ENCODE measurements around the gene ABCF3.

Gene ABCF3

DNA sequence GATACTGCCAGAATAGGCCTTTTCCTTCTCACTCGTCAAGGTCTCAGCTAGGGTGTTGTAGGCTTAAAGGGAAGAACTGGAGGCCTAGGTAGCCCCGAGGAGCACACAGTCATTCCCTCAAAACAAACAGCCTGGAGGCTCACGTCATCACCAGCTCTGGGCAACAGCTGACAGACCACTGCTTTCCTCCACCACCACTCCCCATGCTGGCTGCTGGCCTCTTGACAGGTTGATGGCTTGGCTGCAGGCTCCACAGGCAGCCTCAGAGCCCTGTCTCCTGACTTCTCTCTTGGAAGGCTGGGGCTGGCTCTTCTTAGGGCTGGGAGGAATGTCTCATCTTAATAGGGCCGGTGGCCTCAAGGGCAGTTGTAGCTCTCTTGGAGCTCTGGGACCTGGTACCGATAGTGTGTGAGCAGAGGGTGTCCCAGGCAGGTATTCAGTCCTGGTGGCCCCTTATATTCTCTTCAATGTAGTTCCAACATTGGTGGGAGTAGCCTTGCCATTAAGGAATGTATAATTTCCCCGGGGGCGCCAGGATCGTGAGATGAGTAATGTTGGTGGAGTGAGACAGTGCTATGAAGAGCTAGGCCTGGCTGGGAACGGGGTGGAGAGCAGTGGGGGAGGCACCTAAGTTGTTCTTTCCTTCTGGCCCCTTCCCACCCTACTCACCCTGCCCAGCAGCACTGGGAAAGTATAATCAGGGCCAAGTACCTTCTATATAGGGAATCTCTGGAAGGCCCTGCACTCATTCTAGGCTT is 17.5 kb upstream of the ABCF3 start:
- DNase-seq, result no peak

DNA sequence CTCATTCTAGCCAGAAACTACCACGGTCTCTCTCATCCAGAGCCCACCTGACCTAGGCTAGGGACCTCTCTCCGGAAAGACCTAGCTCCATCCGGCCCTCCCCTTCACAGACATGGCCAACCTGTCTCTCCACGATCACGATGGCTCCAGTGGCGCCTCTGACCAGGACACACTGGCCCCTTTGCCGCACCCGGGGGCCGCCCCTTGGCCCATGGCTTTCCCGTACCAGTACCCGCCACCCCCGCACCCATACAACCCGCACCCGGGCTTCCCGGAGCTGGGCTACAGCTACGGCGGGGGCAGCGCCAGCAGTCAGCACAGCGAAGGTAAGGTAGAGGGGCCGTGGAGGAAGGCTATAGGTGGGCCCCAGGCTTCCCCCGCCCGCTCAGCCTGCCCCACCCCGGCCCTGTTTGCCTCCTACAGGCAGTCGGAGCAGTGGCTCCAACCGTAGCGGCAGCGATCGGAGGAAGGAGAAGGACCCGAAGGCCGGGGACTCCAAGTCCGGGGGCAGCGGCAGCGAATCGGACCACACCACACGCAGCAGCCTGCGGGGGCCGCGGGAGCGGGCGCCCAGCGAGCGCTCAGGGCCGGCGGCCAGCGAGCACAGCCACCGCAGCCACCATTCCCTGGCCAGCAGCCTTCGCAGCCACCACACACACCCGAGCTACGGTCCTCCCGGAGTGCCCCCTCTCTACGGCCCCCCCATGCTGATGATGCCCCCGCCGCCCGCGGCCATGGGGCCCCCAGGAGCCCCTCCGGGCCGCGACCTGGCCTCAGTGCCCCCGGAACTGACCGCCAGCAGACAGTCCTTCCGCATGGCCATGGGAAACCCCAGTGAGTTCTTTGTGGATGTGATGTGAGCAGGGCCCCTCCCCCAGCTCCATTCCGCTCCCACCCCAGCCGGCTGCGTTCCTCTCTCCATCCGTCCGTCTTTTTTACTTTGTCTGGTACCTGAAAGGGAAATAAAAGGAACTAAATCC is 15.8 kb upstream of the ABCF3 start:
- no peak for DNase-seq

DNA sequence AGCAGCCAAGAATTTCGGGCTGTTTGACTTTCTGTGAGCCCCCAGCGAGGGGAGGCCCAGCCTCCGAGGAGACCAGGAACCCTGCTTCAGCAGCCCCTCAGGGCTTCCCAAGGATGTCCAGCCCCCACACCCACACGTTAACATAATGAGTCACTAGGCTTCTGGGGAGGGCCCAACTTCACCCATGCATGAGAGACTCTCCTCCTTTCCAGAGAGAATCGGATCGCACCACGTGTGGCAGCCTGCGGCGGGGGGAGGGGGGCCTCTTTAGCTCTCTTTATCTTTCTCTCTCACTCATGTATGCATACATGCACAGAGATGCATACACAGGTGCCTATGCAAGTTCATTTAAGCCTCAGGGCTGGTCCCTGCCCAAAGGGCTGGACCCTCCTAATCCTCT is 14.4 kb upstream of the ABCF3 start:
- no peak for DNase-seq

DNA sequence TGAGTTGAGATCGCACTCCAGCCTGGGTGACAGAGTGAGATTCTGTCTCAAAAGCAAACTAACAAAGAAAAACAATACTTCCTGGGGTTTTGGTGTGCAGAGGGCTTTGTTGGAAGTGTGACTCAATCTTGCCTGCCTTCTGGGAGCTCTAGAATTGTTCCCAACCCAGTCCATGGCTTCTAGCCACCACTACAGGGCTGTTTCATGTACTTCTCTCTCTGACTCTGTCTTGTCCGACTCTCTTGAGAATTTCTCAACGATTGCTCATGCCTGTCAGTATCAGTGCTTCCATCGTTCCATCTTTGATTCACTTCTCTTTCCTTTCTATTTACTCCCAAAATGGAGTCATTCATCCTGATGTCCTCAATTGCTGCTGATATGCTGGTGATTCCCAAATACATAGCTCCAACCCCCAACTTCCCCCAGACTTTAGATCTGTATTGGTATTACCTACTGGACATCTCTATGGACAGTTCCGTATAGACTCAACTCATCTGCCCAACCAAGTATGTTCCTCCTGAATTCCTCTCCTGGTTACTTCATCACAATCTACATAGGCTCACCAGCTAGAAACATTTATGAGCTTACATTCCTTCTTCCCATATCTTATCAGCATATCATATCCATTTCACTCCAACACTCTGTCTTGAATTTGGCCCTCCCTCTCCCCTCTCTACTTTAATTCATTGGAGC is 13.2 kb upstream of the ABCF3 start:
- no peak for DNase-seq

DNA sequence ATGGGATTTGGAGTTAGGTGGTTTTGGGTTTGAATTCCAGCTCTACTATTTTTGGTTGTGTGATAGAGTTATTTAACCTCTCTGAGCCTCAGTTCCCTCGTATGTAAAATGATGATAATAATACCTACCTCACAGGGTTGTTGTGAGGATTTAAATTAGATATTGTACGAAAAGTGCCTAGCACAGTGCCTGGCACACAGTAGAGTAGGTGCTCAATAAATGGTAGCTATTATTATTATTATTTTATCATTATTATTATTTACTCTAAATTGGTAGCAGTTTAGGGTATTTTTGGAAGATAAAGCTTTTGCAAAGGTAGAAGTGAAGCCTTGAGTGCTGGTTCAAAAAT is 12.7 kb upstream of the ABCF3 start:
- no peak for DNase-seq

DNA sequence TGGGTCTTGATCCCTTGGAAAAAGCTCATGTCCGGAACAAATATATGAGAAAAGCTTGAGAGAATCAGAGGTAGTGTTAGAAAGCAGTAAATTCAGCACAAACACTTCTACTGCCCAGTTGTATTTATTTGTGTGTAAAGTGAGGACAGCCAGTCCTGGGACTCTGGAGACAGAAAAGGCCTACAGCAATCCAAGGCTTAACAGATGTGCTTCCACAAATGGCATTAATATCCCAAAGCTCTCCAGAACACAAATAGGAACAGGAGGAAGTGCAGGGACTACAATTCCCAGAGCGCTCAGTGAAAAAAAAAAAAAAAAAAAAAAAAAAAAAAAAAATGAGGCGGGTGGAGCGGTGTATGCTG is 11.7 kb upstream of the ABCF3 start:
- DNase-seq, result no peak

DNA sequence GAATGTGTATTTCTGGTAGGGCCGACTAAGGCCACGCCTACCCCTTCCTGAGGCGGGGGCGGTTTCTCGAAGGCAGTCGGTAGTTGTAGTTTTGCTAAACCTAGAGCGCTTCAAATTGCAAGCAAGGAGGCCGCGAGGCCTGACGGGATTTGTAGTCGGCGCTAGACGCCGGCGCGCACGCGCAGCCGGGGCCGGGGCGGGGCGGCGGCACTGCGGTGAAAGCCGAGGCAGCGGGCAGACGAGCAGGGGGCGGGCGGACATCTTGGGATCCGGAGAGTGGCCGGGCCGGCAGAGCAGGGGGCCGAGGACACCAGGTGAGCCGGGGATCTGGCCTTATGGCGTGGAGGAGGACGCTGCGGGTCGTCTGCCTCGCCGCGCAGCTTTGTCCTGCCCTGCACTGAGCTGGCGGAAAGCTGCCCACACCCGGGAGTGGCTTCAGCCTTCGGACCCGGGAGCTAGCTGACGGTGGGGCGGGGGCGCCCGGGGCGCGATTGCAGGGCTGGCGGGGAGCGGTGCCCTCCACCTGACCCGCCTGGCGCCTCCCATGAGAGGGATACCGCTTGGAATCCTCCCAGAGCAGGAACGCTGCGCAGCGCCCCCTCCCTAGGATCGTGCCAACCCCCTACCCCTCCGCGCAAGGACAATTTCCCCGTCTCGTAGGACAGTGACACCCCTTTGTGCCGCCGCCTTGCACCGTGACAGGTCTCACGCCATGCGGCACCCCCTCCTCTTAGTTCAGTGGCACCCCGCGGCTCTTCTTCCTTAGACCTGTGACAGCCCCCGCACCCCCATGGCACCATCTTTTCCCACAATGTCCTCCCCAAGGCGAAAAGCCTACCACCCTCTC is 11.1 kb upstream of the ABCF3 start, which contains the start of gene AP2M1:
Gene AP2M1, plus strand, starts transcription at position 210 of the 847 bp plus-strand sequence. CDS start 2,139 bp downstream, outside the sequence.
- peak; percentile 96 for DNase-seq

DNA sequence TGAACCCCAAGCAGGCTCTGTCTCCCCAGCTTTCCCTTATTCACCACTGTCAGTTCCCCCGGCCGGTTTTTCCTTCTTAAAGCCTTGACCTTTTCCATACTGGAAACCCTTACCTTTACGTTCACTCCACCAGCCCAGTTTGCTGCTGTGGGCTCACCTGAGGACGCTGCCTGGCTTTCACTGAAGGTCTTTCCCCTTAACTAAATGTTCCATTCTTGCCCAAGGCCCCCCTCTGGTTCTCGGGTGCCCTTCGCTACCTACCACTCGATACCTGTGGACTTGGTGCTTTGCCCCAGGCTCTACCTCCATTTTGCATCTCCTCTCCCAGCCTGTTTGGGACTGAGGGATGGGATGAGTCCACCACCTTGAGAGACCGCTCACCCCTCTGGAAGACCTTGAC is 10.5 kb upstream of the ABCF3 start:
- DNase-seq, result no peak

DNA sequence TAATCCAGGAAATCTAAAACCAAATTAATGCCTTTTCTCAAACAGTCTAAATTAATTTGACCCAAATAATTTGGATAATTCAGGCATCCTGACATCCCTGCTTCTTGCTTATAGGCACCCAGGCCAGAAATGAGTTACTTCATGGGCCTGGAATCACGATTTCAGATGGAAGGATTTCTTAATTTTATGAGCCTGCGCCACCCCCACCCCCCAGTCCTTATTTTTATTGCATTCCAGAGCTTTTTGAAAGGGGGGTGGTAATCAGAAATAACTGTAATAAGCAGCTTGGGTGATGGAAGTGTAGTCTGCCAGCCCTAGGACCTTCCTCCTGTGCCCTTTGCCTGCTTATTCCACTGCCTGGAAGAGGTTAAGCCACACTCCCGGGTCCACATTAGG is 10.0 kb upstream of the ABCF3 start:
- no peak for DNase-seq

DNA sequence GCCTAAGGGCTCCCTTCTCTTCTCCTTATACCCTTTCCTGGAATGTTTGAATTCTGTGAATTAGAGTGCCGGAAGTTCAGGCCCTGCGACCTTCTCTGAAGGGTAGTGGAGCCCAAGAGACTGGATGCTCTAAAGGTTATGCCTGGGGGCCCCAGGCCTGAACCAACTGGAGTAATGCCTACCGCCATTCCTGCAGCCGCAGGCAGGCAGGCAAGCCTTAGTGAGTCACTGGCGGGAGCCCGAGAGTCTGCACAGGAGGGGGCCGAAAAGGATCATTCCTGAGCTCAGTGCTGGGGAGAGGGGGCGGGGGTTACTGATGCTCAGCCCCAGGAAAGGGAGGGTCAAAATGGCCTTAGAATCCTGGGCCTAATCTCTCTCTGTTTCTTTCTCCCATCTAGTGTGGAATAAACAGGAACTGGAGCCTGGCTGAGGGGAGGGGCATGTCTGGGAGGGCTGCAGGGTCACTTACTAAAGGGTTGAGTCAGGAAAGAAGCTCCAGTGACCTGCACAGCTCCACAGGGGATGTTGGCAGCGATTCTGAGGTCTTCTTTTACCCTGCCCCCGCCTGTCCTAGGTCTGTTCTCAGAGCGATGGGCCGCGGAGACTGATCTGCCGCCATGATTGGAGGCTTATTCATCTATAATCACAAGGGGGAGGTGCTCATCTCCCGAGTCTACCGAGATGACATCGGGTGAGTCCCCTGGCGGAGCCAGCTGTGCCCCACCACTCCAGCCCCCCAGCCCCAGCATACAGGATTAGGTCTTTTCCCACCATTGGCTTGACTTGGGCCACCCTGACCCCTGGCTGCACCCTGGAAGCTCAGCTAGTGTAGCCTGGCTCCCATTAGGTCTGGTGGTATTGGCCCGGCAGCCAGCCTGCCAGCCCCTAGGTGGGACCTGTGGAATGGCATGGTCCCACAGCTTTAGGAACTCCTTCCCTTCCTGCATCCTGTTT is 9.3 kb upstream of the ABCF3 start:
- DNase-seq, result no peak

DNA sequence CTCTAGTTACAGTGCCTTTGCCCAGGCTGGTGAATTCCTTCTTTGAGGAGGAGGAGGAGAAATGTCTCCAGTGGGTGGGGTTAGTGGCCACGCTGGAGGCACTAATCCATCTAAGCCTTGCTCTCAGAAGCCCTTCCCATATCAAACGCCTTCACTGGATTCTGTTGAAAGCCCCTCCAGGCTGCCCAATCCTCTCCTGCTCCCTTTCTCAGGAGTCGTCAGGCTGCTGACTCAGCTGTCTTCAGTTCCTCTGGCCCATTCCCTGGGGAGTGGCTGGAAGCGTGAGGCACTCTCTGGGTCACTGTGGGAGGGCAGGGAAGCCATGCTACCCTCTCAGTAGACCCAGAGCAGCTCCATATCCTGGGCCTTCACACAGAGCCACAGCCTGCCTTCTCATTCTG is 8.7 kb upstream of the ABCF3 start:
- no peak for DNase-seq

DNA sequence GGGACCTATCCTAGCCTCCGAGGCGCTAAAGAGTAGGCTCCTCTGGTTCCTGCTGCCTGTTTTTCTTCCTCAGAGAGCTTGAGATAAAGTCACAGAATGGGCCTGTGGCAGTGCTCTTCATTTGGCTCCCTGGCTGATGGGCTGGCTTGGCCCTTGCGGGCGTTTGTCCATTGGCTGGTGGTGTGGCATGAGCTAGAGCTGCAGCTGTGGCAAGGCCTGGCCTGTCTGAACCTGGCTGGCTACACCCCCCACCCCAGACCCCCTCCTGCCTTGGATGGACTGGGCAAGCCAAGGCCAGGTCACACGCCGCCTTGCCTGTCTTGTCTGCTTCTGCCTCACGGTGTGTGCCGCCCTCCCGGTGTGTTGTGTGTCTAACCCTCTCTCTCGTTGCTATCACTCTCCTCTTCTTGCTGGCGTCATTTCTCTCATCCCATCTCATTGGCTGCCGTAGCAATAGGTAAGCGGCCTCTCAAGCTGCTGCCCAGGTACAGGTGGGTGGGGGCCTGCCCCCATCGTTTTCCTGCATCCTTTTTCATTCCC is 8.2 kb upstream of the ABCF3 start:
- no peak for DNase-seq

DNA sequence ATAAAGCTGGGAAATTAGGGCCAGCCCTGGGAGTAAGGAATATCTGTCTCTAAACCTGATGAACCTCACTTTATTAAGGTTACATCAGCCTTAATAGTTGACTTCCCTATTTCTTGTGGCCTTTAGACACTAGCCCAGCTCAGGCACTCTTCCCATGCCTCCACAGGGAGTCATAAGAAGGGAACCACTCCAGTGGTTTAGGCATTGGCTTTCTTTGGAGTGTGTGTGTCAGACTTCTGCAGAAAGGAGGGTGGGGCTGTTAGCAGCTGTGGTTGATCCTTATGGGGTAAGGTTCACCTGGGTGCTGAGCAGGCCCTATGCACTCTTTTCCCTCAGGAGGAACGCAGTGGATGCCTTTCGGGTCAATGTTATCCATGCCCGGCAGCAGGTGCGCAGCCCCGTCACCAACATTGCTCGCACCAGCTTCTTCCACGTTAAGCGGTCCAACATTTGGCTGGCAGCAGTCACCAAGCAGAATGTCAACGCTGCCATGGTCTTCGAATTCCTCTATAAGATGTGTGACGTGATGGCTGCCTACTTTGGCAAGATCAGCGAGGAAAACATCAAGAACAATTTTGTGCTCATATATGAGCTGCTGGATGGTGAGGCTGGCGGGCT is 7.4 kb upstream of the ABCF3 start:
- no peak for DNase-seq

DNA sequence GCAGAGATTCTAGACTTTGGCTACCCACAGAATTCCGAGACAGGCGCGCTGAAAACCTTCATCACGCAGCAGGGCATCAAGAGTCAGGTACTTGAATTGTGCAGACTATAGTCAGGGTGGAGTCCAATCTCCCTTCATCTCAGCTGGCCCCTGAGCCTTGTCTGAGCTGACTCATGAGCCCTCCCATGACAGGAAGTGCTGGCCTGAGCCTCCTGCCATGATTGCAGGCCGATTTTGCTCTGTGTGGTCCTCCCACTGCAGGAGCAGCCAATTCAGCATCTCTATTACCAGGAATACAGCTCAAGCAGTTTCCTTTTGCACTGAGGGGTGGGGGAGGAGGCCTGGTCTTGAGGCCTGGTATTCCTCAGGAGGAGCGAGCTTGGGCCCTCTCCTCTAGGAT is 5.8 kb upstream of the ABCF3 start:
- no peak for DNase-seq

DNA sequence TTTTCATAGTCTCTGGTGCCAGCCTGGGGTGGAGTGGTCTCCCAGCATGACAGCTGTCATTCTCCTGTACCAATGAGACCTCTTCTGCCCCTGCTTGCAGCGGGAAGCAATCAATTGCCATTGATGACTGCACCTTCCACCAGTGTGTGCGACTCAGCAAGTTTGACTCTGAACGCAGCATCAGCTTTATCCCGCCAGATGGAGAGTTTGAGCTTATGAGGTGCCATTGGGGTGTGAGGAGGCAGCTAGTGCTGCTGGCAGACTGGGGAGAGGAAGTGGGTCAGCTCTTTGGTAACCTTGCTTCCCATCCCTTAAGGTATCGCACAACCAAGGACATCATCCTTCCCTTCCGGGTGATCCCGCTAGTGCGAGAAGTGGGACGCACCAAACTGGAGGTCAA is 4.4 kb upstream of the ABCF3 start:
- no peak for DNase-seq

DNA sequence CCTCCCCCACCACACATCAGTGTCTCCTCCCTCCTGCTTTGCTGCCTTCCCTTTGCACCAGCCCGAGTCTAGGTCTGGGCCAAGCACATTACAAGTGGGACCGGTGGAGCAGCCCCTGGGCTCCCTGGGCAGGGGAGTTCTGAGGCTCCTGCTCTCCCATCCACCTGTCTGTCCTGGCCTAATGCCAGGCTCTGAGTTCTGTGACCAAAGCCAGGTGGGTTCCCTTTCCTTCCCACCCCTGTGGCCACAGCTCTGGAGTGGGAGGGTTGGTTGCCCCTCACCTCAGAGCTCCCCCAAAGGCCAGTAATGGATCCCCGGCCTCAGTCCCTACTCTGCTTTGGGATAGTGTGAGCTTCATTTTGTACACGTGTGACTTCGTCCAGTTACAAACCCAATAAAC is 2.3 kb upstream of the ABCF3 start:
- no peak for DNase-seq

DNA sequence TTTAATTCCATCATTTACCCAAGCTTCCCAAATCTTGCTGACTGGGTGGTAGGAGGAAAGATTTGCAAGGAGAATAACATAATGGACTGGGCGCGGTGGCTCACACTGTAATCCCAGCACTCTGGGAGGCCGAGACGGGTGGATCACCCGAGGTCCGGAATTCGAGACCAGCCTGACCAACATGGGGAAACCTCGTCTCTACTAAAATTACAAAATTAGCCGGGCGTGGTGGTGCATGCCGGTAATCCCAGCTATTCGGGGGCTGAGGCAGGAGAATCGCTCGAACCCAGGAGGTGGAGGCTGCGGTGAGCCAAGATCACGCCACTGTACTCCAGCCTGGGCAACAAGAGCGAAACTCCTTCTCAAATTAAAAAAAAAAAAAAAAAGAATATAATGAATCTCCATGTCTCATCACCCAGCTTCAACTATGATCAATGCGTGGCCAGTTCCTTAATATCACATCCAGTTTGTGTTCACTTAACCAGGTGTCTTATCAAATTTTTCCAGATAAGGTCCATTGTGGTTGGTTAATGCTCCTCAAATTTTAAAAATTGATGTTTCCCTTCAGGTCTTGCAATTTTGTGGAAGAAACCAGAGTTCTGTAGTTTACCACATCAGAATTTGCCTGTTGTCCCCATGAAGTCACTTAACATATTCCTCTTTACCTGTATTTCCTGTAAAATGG is 1.3 kb upstream of the ABCF3 start:
- no peak for DNase-seq

DNA sequence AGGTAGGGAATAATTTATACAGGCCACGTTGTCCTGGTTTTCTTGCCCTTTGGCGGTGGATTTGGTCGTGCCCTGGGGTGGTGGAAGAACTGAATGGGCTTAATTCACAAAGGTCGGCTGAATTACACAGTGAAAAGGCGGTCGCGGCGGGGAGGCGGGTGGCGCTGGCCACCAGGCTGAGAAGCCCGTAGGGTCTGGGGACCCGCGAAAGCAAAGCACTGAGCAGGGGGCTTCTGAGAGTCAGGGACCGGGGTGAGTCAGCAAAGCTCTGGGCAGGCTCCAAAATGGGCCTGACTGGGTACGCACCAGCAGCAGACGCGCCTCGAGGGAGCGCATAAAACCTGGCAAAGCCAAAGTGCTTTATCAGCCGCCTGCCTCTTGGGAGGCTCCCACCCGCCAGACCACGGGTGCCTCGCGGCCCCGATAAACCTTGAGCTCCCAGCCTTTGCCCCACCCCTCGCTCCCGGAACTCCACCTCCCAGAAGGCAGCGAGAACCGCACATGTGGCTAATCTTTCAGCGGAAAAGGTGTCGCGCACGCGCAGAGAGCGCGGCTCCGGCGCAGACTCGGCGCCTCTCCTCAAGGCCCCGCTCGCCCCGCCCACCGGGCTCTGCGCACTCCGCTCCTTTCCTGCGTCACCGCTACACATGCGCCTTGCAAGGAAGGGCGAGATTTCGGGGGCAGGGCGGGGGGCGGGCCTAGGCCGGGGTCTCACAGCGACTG is 377 bp upstream of the ABCF3 start:
- peak; percentile 99 for DNase-seq

DNA sequence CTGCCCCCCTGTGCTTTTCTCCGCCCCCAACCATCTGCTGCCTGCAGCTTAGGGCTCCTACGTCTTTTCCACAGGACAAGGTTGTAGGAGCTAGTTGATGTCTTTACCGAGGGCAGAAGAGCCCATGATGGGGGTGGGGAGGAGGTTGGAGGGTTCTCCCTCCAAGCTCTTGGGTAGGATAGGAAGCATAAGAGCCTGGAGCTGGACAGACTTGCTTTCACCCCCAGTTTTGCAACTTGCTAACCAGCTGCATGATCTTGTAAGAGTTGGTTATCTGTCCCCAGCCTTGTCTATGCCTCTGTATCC is 856 bp downstream of the ABCF3 start:
- DNase-seq, result no peak

DNA sequence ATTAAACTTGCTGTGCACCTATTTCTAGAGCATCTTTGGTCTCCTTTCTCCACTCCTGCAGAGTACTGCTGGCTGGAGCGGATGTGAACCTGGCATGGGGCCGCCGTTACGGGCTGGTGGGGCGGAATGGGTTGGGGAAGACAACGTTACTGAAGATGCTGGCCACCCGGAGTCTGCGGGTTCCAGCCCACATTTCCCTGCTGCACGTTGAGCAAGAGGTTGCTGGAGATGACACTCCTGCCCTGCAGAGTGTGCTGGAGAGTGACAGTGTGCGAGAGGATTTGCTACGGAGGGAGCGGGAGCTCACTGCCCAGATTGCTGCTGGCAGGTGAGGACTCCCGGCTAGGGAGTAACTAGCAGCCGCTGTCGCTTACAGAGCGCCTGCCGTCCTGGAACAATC is 2.1 kb downstream of the ABCF3 start:
- DNase-seq, result no peak

Data from stimulated activated CD8-positive, alpha-beta memory T cell treated with anti-CD3 and anti-CD28 coated beads, Interleukin-4, amount 100 ng/mL, for 48 hours (primary cell).